Neural progenitor cell (in vitro differentiated cells): Measurements from ENCODE around the gene NTN3. TPM values are rescaled to one million over a fixed set of nuclear protein-coding genes. Genes with fewer than 3 reads are reported as not detected.

Source experiments
- DNase-seq: peaks from one replicate; pipeline ENCODE4 v3.0.0-alpha.2; 2016; ENCODE audit warnings: low spot score
- H2AFZ ChIP-seq: fragments of 200-600 bp; sonication (generic); replicated peaks from 2 replicates; pipeline ENCODE4 v1.6.1; 2016; ENCODE audit warnings: antibody characterized with exemption
- H3F3A ChIP-seq: fragments of 200-600 bp; sonication (generic); 2 replicates; pipeline ENCODE4 v1.6.1; 2016; ENCODE audit warnings: antibody characterized with exemption, low read depth
- H3K27ac ChIP-seq: fragments of 200-600 bp; sonication (generic); 2 replicates; pipeline ENCODE4 v1.5.1; 2016; ENCODE audit warnings: mild to moderate bottlenecking
- H3K27me3 ChIP-seq: fragments of 200-600 bp; sonication (generic); 2 replicates; pipeline ENCODE4 v1.6.1; 2016; ENCODE audit warnings: mild to moderate bottlenecking, moderate library complexity
- H3K36me3 ChIP-seq: fragments of 200-600 bp; sonication (generic); 2 replicates; pipeline ENCODE4 v1.5.1; 2016
- H3K4me1 ChIP-seq: fragments of 200-600 bp; sonication (generic); 2 replicates; pipeline ENCODE4 v1.6.1; 2016; ENCODE audit warnings: mixed run types
- H3K4me2 ChIP-seq: fragments of 200-600 bp; sonication (generic); 2 replicates; pipeline ENCODE4 v1.6.1; 2016
- H3K4me3 ChIP-seq: fragments of 200-600 bp; sonication (generic); 2 replicates; pipeline ENCODE4 v1.5.1; 2016
- H3K79me2 ChIP-seq: fragments of 200-600 bp; sonication (generic); 2 replicates; pipeline ENCODE4 v1.6.1; 2016; ENCODE audit warnings: low read depth
- H3K9ac ChIP-seq: fragments of 200-600 bp; sonication (generic); 2 replicates; pipeline ENCODE4 v1.6.1; 2016
- H3K9me3 ChIP-seq: fragments of 200-600 bp; sonication (generic); 2 replicates; pipeline ENCODE4 v1.5.1; 2016; ENCODE audit warnings: low read depth
- H4K20me1 ChIP-seq: fragments of 200-600 bp; sonication (generic); 2 replicates; pipeline ENCODE4 v1.6.1; 2016; ENCODE audit warnings: low read depth
- H3K27ac Mint-ChIP-seq: 3 replicates; pipeline ENCODE4 v1.8.0; 2021; ENCODE audit warnings: mixed read lengths
- H3K27me3 Mint-ChIP-seq: 2 replicates; pipeline ENCODE4 v1.8.0; 2022; ENCODE audit warnings: low read depth, mild to moderate bottlenecking, inconsistent platforms, moderate library complexity, mixed read lengths; ENCODE audit not compliant: insufficient read depth
- H3K36me3 Mint-ChIP-seq: 3 replicates; pipeline ENCODE4 v1.8.0; 2021; ENCODE audit warnings: mixed read lengths
- H3K4me1 Mint-ChIP-seq: 3 replicates; pipeline ENCODE4 v1.8.0; 2021; ENCODE audit warnings: mixed read lengths
- H3K4me3 Mint-ChIP-seq: 3 replicates; pipeline ENCODE4 v1.8.0; 2021; ENCODE audit warnings: mild to moderate bottlenecking, moderate library complexity, mixed read lengths
- H3K9me3 Mint-ChIP-seq: 3 replicates; pipeline ENCODE4 v1.8.0; 2020; ENCODE audit warnings: mixed read lengths
- EZH2 ChIP-seq: fragments of 200-600 bp; sonication (generic); IDR thresholded peaks from 2 replicates; pipeline ENCODE4 v1.6.1; 2017; ENCODE audit warnings: antibody characterized with exemption, mild to moderate bottlenecking, moderate library complexity
- EZH2phosphoT487 ChIP-seq: fragments of 200-600 bp; sonication (generic); IDR thresholded peaks from 2 replicates; pipeline ENCODE4 v1.6.1; 2017; ENCODE audit warnings: antibody characterized with exemption
- total RNA-seq: library from RNA; depleted of rRNA; stranded (reverse); fragments of >200 nt; gene quantifications from 2 replicates; pipeline ENCODE4 v1.2.3, GENCODE V29; 2015; ENCODE audit warnings: low replicate concordance
- TF ChIP-seq, protein P1 (sequence below): fragments of 200-600 bp; sonication (generic); IDR thresholded peaks from 2 replicates; pipeline ENCODE4 v1.5.1; 2017; ENCODE audit warnings: antibody characterized with exemption, mild to moderate bottlenecking

NTN3 gene
- total RNA-seq, 1 donor from 2014 or later: 3.6 TPM

- Histone ChIP-seq H3K27me3 (no peaks in the 10 kb centered on the region), H4K20me1 (peaks cover 20% of the 10 kb centered on the region), H3K9ac (no peak overlapping the region), H3K4me2 (no peak overlapping the region), H3K79me2 (no peaks in the 10 kb centered on the region), H3K4me1 (no peaks in the 10 kb centered on the region), H3K9me3 (no peaks in the 10 kb centered on the region), H3K4me3 (no peak overlapping the region), H3F3A (peaks cover 6% of the 10 kb centered on the region), H2AFZ (no peak overlapping the region), H3K36me3 (no peaks in the 10 kb centered on the region), H3K27ac (no peak overlapping the region)
- Mint-ChIP-seq H3K36me3 (peaks cover 29% of the 10 kb centered on the region), H3K4me3 (no peak overlapping the region), H3K27me3 (peaks cover 3% of the 10 kb centered on the region), H3K27ac (no peak overlapping the region), H3K9me3 (no peaks in the 10 kb centered on the region), H3K4me1 (no peaks in the 10 kb centered on the region)
- TF ChIP-seq, protein P1, sequence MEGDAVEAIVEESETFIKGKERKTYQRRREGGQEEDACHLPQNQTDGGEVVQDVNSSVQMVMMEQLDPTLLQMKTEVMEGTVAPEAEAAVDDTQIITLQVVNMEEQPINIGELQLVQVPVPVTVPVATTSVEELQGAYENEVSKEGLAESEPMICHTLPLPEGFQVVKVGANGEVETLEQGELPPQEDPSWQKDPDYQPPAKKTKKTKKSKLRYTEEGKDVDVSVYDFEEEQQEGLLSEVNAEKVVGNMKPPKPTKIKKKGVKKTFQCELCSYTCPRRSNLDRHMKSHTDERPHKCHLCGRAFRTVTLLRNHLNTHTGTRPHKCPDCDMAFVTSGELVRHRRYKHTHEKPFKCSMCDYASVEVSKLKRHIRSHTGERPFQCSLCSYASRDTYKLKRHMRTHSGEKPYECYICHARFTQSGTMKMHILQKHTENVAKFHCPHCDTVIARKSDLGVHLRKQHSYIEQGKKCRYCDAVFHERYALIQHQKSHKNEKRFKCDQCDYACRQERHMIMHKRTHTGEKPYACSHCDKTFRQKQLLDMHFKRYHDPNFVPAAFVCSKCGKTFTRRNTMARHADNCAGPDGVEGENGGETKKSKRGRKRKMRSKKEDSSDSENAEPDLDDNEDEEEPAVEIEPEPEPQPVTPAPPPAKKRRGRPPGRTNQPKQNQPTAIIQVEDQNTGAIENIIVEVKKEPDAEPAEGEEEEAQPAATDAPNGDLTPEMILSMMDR: no peak
- TF ChIP-seq EZH2phosphoT487 (no peak), EZH2 (no peak)
- DNase-seq: no peak
Observed at GRCh38 chr16:2447920-2448583, 23.0 kb upstream of the NTN3 start.

- no peak overlapping the region for H3K4me2 ChIP-seq
- no peak for DNase-seq
Observed at GRCh38 chr16:2449118-2449517, 22.0 kb upstream of the NTN3 start.

DNA sequence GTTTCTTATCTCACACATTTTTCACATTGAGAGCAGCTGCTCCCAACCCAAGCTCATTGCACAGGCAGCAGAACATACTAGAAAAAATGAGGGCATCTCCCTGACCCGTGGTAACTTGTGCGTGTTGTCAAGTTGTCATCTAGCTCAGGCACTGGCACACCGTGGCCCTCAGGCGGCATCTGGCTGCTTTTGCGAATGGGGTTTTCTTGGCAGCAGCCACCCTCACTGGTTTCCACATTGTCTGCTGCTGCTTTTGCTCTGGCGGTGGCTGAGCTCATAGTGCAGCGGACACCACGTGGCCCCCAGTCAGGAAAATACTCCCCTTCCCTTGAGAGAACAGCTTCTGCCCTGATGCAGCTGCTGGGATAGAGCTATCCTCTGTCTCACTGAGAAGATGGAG is 20.6 kb upstream of the NTN3 start:
- Histone ChIP-seq H2AFZ (no peak overlapping the region), H3F3A (no peaks in the 10 kb centered on the region), H3K4me3 (no peak overlapping the region), H3K9me3 (no peaks in the 10 kb centered on the region), H3K9ac (no peak overlapping the region), H3K36me3 (no peaks in the 10 kb centered on the region), H3K4me1 (no peaks in the 10 kb centered on the region), H3K79me2 (no peaks in the 10 kb centered on the region), H3K27me3 (no peaks in the 10 kb centered on the region), H4K20me1 (peaks cover 19% of the 10 kb centered on the region), H3K27ac (no peak overlapping the region), H3K4me2 (no peak overlapping the region)
- Mint-ChIP-seq H3K9me3 (no peaks in the 10 kb centered on the region), H3K4me3 (no peak overlapping the region), H3K27ac (no peak overlapping the region), H3K36me3 (peaks cover 28% of the 10 kb centered on the region), H3K4me1 (no peaks in the 10 kb centered on the region), H3K27me3 (peaks cover 6% of the 10 kb centered on the region)
- TF ChIP-seq, protein P1: no peak
- no peak for TF ChIP-seq EZH2phosphoT487
- no peak for TF ChIP-seq EZH2
- DNase-seq: no peak

More at GRCh38 chr16:2449118-2449517, 22.0 kb upstream of the NTN3 start:
- no peaks in the 10 kb centered on the region for H3K36me3 ChIP-seq
- H3K27ac ChIP-seq: no peak overlapping the region
- H3K4me3 Mint-ChIP-seq: no peak overlapping the region
- no peaks in the 10 kb centered on the region for H3K9me3 Mint-ChIP-seq
- H3K27me3 Mint-ChIP-seq: peaks cover 6% of the 10 kb centered on the region
- H3K9ac ChIP-seq: no peak overlapping the region
- H3K79me2 ChIP-seq: no peaks in the 10 kb centered on the region
- peaks cover 31% of the 10 kb centered on the region for H3K36me3 Mint-ChIP-seq
- H3K27me3 ChIP-seq: no peaks in the 10 kb centered on the region
- H3K27ac Mint-ChIP-seq: no peak overlapping the region
- H3K4me1 ChIP-seq: no peaks in the 10 kb centered on the region
- TF ChIP-seq, protein P1: no peak
- TF ChIP-seq EZH2phosphoT487: no peak
- no peak for TF ChIP-seq EZH2
- H3K9me3 ChIP-seq: no peaks in the 10 kb centered on the region
- peaks cover 19% of the 10 kb centered on the region for H4K20me1 ChIP-seq
- no peak overlapping the region for H2AFZ ChIP-seq
- H3K4me1 Mint-ChIP-seq: no peaks in the 10 kb centered on the region
- H3K4me3 ChIP-seq: no peak overlapping the region
- H3F3A ChIP-seq: no peaks in the 10 kb centered on the region
